HCT116 (cell line): ENCODE results near the gene NCLN.
"Not testable (repeated sequence)": the region's sequence is repeated elsewhere in the genome, so short reads cannot be mapped to it uniquely, and the experiment has no call there.

Source experiments
- POLR2A ChIP-seq: IDR thresholded peaks from 2 replicates; pipeline ENCODE4 v1.7.0; 2011; ENCODE audit warnings: borderline replicate concordance; ENCODE audit not compliant: insufficient read depth, insufficient read length; ENCODE audit errors: extremely low read depth
- POLR2AphosphoS5 ChIP-seq: IDR thresholded peaks from 2 replicates; pipeline ENCODE4 v1.6.1; 2011; ENCODE audit warnings: mild to moderate bottlenecking, low read depth, low read length, moderate library complexity
- SIN3A ChIP-seq: IDR thresholded peaks from 2 replicates; pipeline ENCODE4 v1.6.1; 2012; ENCODE audit warnings: low read depth
- TF ChIP-seq, protein P1 (sequence below), 3 experiments: fragments of 200-600 bp in 1 of 3; sonication (generic) in 1 of 3; IDR thresholded peaks in 2 of 3; conservative IDR thresholded peaks in 1 of 3; 2 replicates each; pipeline ENCODE4 v1.5.1; 2012 to 2017; ENCODE audit warnings: low read depth in 2 of 3, low read length in 2 of 3, antibody characterized with exemption in 1 of 3, borderline replicate concordance in 1 of 3, control low read depth in 1 of 3, mild to moderate bottlenecking in 1 of 3, mixed read lengths in 1 of 3, mixed run types in 1 of 3, moderate library complexity in 1 of 3; ENCODE audit not compliant: insufficient read depth in 1 of 3

DNA sequence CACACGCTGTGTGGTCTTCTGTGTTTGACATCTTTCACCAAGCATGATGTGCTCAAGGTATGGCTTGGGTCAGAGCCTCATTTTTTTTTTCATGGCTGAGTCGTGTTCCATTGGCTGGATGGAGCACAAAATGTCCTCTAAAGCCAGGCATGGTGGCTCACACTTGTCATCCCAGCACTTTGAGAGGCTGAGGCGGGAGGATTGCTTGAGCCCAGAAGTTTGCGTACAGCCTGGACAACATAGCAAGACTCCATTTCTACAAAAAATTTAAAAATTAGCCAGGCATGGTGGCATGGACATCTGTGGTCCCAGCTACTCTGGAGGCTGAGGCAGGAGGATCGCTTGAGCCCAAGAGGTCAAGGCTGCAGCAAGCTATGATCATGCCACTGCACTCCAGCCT lies 35.8 kb downstream of the NCLN start:
- TF ChIP-seq SIN3A, POLR2A, POLR2AphosphoS5: not testable (repeated sequence)
- TF ChIP-seq, protein P1, sequence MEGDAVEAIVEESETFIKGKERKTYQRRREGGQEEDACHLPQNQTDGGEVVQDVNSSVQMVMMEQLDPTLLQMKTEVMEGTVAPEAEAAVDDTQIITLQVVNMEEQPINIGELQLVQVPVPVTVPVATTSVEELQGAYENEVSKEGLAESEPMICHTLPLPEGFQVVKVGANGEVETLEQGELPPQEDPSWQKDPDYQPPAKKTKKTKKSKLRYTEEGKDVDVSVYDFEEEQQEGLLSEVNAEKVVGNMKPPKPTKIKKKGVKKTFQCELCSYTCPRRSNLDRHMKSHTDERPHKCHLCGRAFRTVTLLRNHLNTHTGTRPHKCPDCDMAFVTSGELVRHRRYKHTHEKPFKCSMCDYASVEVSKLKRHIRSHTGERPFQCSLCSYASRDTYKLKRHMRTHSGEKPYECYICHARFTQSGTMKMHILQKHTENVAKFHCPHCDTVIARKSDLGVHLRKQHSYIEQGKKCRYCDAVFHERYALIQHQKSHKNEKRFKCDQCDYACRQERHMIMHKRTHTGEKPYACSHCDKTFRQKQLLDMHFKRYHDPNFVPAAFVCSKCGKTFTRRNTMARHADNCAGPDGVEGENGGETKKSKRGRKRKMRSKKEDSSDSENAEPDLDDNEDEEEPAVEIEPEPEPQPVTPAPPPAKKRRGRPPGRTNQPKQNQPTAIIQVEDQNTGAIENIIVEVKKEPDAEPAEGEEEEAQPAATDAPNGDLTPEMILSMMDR (IDR thresholded peaks at IDR 0.05 in 2 of 3, conservative IDR thresholded peaks at IDR 0.05 in 1 of 3; ENCODE audit: borderline replicate concordance in 1 of 3, insufficient read depth in 1 of 3, low read depth in 2 of 3, low read length in 2 of 3), result not testable (repeated sequence)
